Activated CD8-positive, alpha-beta memory T cell treated with anti-CD3 and anti-CD28 coated beads, Interleukin-2, amount 10 ng/mL, durations not matched to agents 7 days and 5 days (primary cell): ENCODE measurements around the gene DNAH6. TPM values are rescaled to one million over a fixed set of nuclear protein-coding genes. Genes with fewer than 3 reads are reported as not detected.

ENCODE experiments used
- ATAC-seq: fragments of 150-1000 bp; cut with Tn5 transposase; one replicate; pipeline ENCODE4 v1.10.0; 2021; ENCODE audit warnings: moderate library complexity
- CTCF ChIA-PET: fragments of 350-600 bp; sonication (Branson Sonifier 250); formaldehyde crosslinking; loops from one replicate; lab custom pipeline; 2021; ENCODE audit warnings: antibody characterized with exemption; lab: Charles Lee
- DNase-seq: peaks from one replicate; pipeline ENCODE4 v3.0.0-alpha.2; 2020
- H3K27ac Mint-ChIP-seq: one replicate; pipeline ENCODE4 v1.8.0; 2021; ENCODE audit warnings: mild to moderate bottlenecking, mixed read lengths
- H3K27me3 Mint-ChIP-seq: one replicate; pipeline ENCODE4 v1.8.0; 2021; ENCODE audit warnings: mixed read lengths
- H3K36me3 Mint-ChIP-seq: one replicate; pipeline ENCODE4 v1.8.0; 2021; ENCODE audit warnings: mild to moderate bottlenecking, mixed read lengths
- H3K4me1 Mint-ChIP-seq: one replicate; pipeline ENCODE4 v1.8.0; 2021; ENCODE audit warnings: mixed read lengths
- H3K4me3 Mint-ChIP-seq: one replicate; pipeline ENCODE4 v1.8.0; 2021; ENCODE audit warnings: mild to moderate bottlenecking, moderate library complexity, mixed read lengths
- H3K9me3 Mint-ChIP-seq: one replicate; pipeline ENCODE4 v1.8.0; 2022; ENCODE audit warnings: low read depth, mixed read lengths
- total RNA-seq, 2 experiments: library from RNA; stranded (reverse); gene quantifications; one replicate each; pipeline ENCODE4 v1.2.3, GENCODE V29; 2021

Gene DNAH6
- total RNA-seq, 2 experiments from 2014 or later, result 0.63 to 0.85 TPM

- H3K9me3 Mint-ChIP-seq, result no peaks in the 10 kb centered on the region
- no peak overlapping the region for H3K4me3 Mint-ChIP-seq
- no peak for DNase-seq
- peak overlapping the region; percentile 50 for H3K27ac Mint-ChIP-seq
- no peaks in the 10 kb centered on the region for H3K27me3 Mint-ChIP-seq
- ATAC-seq, result no peak
- peaks cover 7% of the 10 kb centered on the region for H3K4me1 Mint-ChIP-seq
- CTCF ChIA-PET, result no interaction called here
- H3K36me3 Mint-ChIP-seq, result peaks cover 2% of the 10 kb centered on the region
Measured at GRCh38 chr2:84694088-84694622, 177.9 kb downstream of the DNAH6 start.

GRCh38 chr2:84697895-84698294 is 181.6 kb downstream of the DNAH6 start:
- no peak for ATAC-seq
- DNase-seq, result no peak
- Mint-ChIP-seq H3K36me3 (peaks cover 2% of the 10 kb centered on the region), H3K4me3 (no peak overlapping the region), H3K9me3 (peaks cover 6% of the 10 kb centered on the region), H3K27me3 (no peaks in the 10 kb centered on the region), H3K4me1 (peaks cover 7% of the 10 kb centered on the region), H3K27ac (no peak overlapping the region)
- CTCF ChIA-PET, result no interaction called here

- H3K9me3 Mint-ChIP-seq, result peaks cover 6% of the 10 kb centered on the region
- no peak for DNase-seq
Measured at GRCh38 chr2:84700006-84700405, 183.7 kb downstream of the DNAH6 start.

GRCh38 chr2:84701880-84702279 is 185.6 kb downstream of the DNAH6 start:
- Mint-ChIP-seq H3K27me3 (no peaks in the 10 kb centered on the region), H3K4me1 (no peaks in the 10 kb centered on the region), H3K27ac (no peak overlapping the region), H3K4me3 (no peak overlapping the region), H3K9me3 (peaks cover 6% of the 10 kb centered on the region), H3K36me3 (no peaks in the 10 kb centered on the region)
- DNase-seq (no peak), ATAC-seq (no peak)
- CTCF ChIA-PET, result no interaction called here

More at GRCh38 chr2:84700006-84700405, 183.7 kb downstream of the DNAH6 start:
- no peaks in the 10 kb centered on the region for H3K27me3 Mint-ChIP-seq
- H3K4me3 Mint-ChIP-seq, result no peak overlapping the region
- H3K27ac Mint-ChIP-seq, result no peak overlapping the region
- CTCF ChIA-PET, result no interaction called here
- no peak for ATAC-seq
- no peaks in the 10 kb centered on the region for H3K4me1 Mint-ChIP-seq
- H3K36me3 Mint-ChIP-seq, result no peaks in the 10 kb centered on the region

- H3K36me3 Mint-ChIP-seq, result no peaks in the 10 kb centered on the region
- H3K4me3 Mint-ChIP-seq, result no peak overlapping the region
- CTCF ChIA-PET, result no interaction called here
- no peak for DNase-seq
- no peaks in the 10 kb centered on the region for H3K4me1 Mint-ChIP-seq
- no peak overlapping the region for H3K27ac Mint-ChIP-seq
- H3K9me3 Mint-ChIP-seq, result peaks cover 6% of the 10 kb centered on the region
- H3K27me3 Mint-ChIP-seq, result no peaks in the 10 kb centered on the region
- no peak for ATAC-seq
Measured at GRCh38 chr2:84702941-84703340, 186.6 kb downstream of the DNAH6 start.

- no peaks in the 10 kb centered on the region for H3K27me3 Mint-ChIP-seq
- CTCF ChIA-PET, result interaction anchor here (1.1 kb wide), 1 partner anchor 37 kb away, joined by 3 read pairs; no protein-coding TSS in a partner anchor
- no peak for DNase-seq
Measured at GRCh38 chr2:84703831-84704230, 187.5 kb downstream of the DNAH6 start.

GRCh38 chr2:84704505-84705244 is 188.4 kb downstream of the DNAH6 start:
- Mint-ChIP-seq H3K9me3 (peaks cover 6% of the 10 kb centered on the region), H3K36me3 (no peaks in the 10 kb centered on the region), H3K27ac (no peak overlapping the region), H3K4me1 (no peaks in the 10 kb centered on the region), H3K4me3 (no peak overlapping the region), H3K27me3 (no peaks in the 10 kb centered on the region)
- DNase-seq, result no peak
- CTCF ChIA-PET, result interaction anchor here (1.1 kb wide), 1 partner anchor 36 kb away, joined by 3 read pairs; no protein-coding TSS in a partner anchor
- ATAC-seq, result no peak

More at GRCh38 chr2:84703831-84704230, 187.5 kb downstream of the DNAH6 start:
- Mint-ChIP-seq H3K4me1 (no peaks in the 10 kb centered on the region), H3K36me3 (no peaks in the 10 kb centered on the region), H3K27ac (no peak overlapping the region), H3K4me3 (no peak overlapping the region), H3K9me3 (peaks cover 6% of the 10 kb centered on the region)
- ATAC-seq, result no peak

- Mint-ChIP-seq H3K27me3 (no peaks in the 10 kb centered on the region), H3K27ac (no peak overlapping the region), H3K4me3 (no peak overlapping the region), H3K36me3 (peaks cover under 1% of the 10 kb centered on the region), H3K9me3 (peaks cover 2% of the 10 kb centered on the region), H3K4me1 (no peaks in the 10 kb centered on the region)
- no peak for ATAC-seq
- CTCF ChIA-PET, result no interaction called here
- no peak for DNase-seq
Measured at GRCh38 chr2:84705858-84706257, 189.6 kb downstream of the DNAH6 start.

- no peak overlapping the region for H3K27ac Mint-ChIP-seq
- no peak overlapping the region for H3K4me3 Mint-ChIP-seq
- no peaks in the 10 kb centered on the region for H3K27me3 Mint-ChIP-seq
- peaks cover 1% of the 10 kb centered on the region for H3K36me3 Mint-ChIP-seq
- H3K4me1 Mint-ChIP-seq, result no peaks in the 10 kb centered on the region
- CTCF ChIA-PET, result no interaction called here
- DNase-seq, result no peak
- H3K9me3 Mint-ChIP-seq, result no peaks in the 10 kb centered on the region
- ATAC-seq, result no peak
Measured at GRCh38 chr2:84708442-84708841, 192.1 kb downstream of the DNAH6 start.

- CTCF ChIA-PET, result interaction anchor here (0.6 kb wide), 1 partner anchor 9 kb away, joined by 3 read pairs; no protein-coding TSS in a partner anchor
Measured at GRCh38 chr2:84711651-84712050, 195.4 kb downstream of the DNAH6 start.

GRCh38 chr2:84713441-84713840 is 197.1 kb downstream of the DNAH6 start:
- Mint-ChIP-seq H3K27ac (no peak overlapping the region), H3K4me1 (peaks cover 2% of the 10 kb centered on the region), H3K4me3 (no peak overlapping the region), H3K27me3 (no peaks in the 10 kb centered on the region), H3K9me3 (no peaks in the 10 kb centered on the region), H3K36me3 (peaks cover 1% of the 10 kb centered on the region)
- ATAC-seq (no peak), DNase-seq (no peak)
- CTCF ChIA-PET, result no interaction called here

More at GRCh38 chr2:84711651-84712050, 195.4 kb downstream of the DNAH6 start:
- no peak overlapping the region for H3K27ac Mint-ChIP-seq
- H3K27me3 Mint-ChIP-seq, result no peaks in the 10 kb centered on the region
- peaks cover 1% of the 10 kb centered on the region for H3K36me3 Mint-ChIP-seq
- DNase-seq, result no peak
- no peaks in the 10 kb centered on the region for H3K9me3 Mint-ChIP-seq
- no peak overlapping the region for H3K4me3 Mint-ChIP-seq
- H3K4me1 Mint-ChIP-seq, result no peaks in the 10 kb centered on the region
- ATAC-seq, result no peak

GRCh38 chr2:84716564-84716963 is 200.3 kb downstream of the DNAH6 start:
- CTCF ChIA-PET, result interaction anchor here (0.8 kb wide), 1 partner anchor 25 kb away, joined by 3 read pairs; no protein-coding TSS in a partner anchor
- no peak overlapping the region for H3K27ac Mint-ChIP-seq

GRCh38 chr2:84717302-84717701 is 201.0 kb downstream of the DNAH6 start:
- Mint-ChIP-seq H3K9me3 (no peaks in the 10 kb centered on the region), H3K27ac (no peak overlapping the region), H3K36me3 (no peaks in the 10 kb centered on the region), H3K27me3 (no peaks in the 10 kb centered on the region), H3K4me3 (no peak overlapping the region), H3K4me1 (peaks cover 3% of the 10 kb centered on the region)
- CTCF ChIA-PET, result no interaction called here
- ATAC-seq (no peak), DNase-seq (no peak)

More at GRCh38 chr2:84716564-84716963, 200.3 kb downstream of the DNAH6 start:
- no peaks in the 10 kb centered on the region for H3K27me3 Mint-ChIP-seq
- H3K36me3 Mint-ChIP-seq, result no peaks in the 10 kb centered on the region
- H3K4me1 Mint-ChIP-seq, result peaks cover 3% of the 10 kb centered on the region
- DNase-seq, result no peak
- H3K4me3 Mint-ChIP-seq, result no peak overlapping the region
- no peak for ATAC-seq
- no peaks in the 10 kb centered on the region for H3K9me3 Mint-ChIP-seq

GRCh38 chr2:84719434-84719833 is 203.1 kb downstream of the DNAH6 start:
- no peaks in the 10 kb centered on the region for H3K9me3 Mint-ChIP-seq
- H3K4me1 Mint-ChIP-seq, result peaks cover 3% of the 10 kb centered on the region
- no peak overlapping the region for H3K27ac Mint-ChIP-seq
- H3K36me3 Mint-ChIP-seq, result no peaks in the 10 kb centered on the region
- CTCF ChIA-PET, result no interaction called here
- H3K4me3 Mint-ChIP-seq, result no peak overlapping the region
- no peak for ATAC-seq
- DNase-seq, result no peak
- H3K27me3 Mint-ChIP-seq, result no peaks in the 10 kb centered on the region
